ENCODE data around the gene PAX2. TPM values are rescaled to one million over a fixed set of nuclear protein-coding genes. Genes with fewer than 3 reads are reported as not detected.
A peak's percentile ranks its signal among the peaks of the same experiment; 100 is the strongest.

PAX2 gene
- total RNA-seq, 2 donors from 2014 or later = 0.93 to 0.99 TPM

DNA sequence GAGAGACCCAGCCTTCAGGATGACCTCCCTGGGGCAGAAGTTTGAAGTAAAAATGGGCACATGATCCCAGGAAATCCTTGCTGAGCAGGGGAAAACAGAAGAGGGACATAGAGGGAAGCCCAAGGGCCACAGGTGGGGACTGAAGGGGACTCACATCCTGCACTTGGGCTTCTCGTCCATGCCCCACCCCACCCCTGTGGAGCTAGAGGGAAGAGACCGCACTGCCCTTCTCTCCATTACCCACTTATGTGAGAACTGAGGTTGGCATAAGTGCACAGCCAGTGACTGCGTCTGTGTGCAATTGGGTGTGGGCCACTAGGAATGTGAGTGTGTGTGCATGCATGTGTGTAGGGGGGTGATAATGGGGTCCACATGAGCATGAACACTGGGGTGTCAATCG is 124.0 kb downstream of the PAX2 start:
- peaks cover 54% of the 10 kb centered on the region for H3K27me3 ChIP-seq (ENCODE audit: control insufficient read depth, insufficient read depth, low read length, poor library complexity, severe bottlenecking)

DNA sequence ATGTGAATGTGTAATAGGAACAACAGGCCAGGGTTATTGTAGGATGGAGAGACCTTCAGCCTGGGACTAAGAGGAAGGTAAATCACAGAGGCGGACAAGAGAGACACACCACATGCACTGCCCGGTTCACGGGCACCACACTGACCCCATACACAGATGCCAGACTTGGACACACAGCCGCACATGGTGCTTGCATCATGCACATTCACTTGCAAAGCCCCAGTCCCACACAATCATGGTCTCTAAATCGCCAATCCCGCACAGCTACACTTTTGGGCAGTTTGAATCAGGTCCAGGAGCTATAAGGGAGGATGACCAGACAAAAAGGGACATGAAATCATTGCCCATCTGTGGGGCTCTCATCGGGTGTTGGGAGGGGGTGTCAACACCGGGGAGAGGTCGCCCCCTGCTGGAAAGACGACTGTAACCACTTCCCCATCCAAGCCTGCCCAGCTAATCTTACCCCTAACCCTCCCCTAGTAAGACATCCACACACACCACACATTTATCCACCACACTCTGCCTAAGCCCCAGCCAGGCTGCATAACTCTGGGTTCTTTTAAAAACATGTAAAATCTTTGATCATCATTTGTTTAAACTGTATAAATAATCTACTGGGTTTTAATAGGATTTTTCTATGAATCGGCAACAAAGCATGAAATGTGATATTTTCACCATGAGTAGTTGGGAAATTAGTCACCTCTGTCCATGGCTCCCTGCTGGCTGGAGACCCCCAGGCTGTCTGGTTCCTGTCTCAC is 126.8 kb downstream of the PAX2 start:
- no peaks in the 10 kb centered on the region for H3K9me3 Mint-ChIP-seq
- H3K36me3 Mint-ChIP-seq (ENCODE audit: low read depth) = no peaks in the 10 kb centered on the region
- no peak overlapping the region for H3K4me3 ChIP-seq (ENCODE audit: low read length)
- H3K9me3 ChIP-seq (ENCODE audit: control insufficient read depth, low read length) = no peaks in the 10 kb centered on the region
- WGBS, 2 experiments (ENCODE audit: insufficient coverage in 1 of 2, insufficient read length in 1 of 2) = 60 to 82% methylated on average over 6 to 11 of the region's 11 CpGs
- no peak overlapping the region for H3K27ac Mint-ChIP-seq
- peaks cover 79% of the 10 kb centered on the region for H3K27me3 Mint-ChIP-seq (ENCODE audit: insufficient read depth)
- no peaks in the 10 kb centered on the region for H3K4me1 ChIP-seq (ENCODE audit: control insufficient read depth, insufficient read depth, low read length)
- no peak overlapping the region for H3K4me3 Mint-ChIP-seq
- peaks cover 36% of the 10 kb centered on the region for H3K4me1 Mint-ChIP-seq
- peak; percentile 92 for DNase-seq
- TF ChIP-seq CTCF (conservative IDR thresholded peaks at IDR 0.05) = peak; percentile 89
- no peak overlapping the region for H3K27ac ChIP-seq (ENCODE audit: low read depth, low read length)
- H3K36me3 ChIP-seq (ENCODE audit: control insufficient read depth, insufficient read depth, low read length) = no peaks in the 10 kb centered on the region
- H3K9ac ChIP-seq (ENCODE audit: extremely low read depth, low read length, poor library complexity, severe bottlenecking) = no peak overlapping the region
- peaks cover 41% of the 10 kb centered on the region for H3K27me3 ChIP-seq (ENCODE audit: control insufficient read depth, insufficient read depth, low read length, poor library complexity, severe bottlenecking)

More for the DNA sequence above, 124.0 kb downstream of the PAX2 start:
- H3K27ac ChIP-seq (ENCODE audit: low read depth, low read length) = no peak overlapping the region
- Mint-ChIP-seq H3K36me3 (ENCODE audit: low read depth) (no peaks in the 10 kb centered on the region), H3K9me3 (no peaks in the 10 kb centered on the region), H3K4me1 (peaks cover 15% of the 10 kb centered on the region), H3K27me3 (ENCODE audit: insufficient read depth) (peaks cover 90% of the 10 kb centered on the region), H3K27ac (no peak overlapping the region), H3K4me3 (no peak overlapping the region)
- no peaks in the 10 kb centered on the region for H3K4me1 ChIP-seq (ENCODE audit: control insufficient read depth, insufficient read depth, low read length)
- no peak for DNase-seq
- WGBS, 2 experiments (ENCODE audit: insufficient coverage in 1 of 2, insufficient read length in 1 of 2) = 67 to 91% methylated on average over 1 to 3 of the region's 4 CpGs
- no peaks in the 10 kb centered on the region for H3K36me3 ChIP-seq (ENCODE audit: control insufficient read depth, insufficient read depth, low read length)
- no peaks in the 10 kb centered on the region for H3K9me3 ChIP-seq (ENCODE audit: control insufficient read depth, low read length)
- no peak overlapping the region for H3K9ac ChIP-seq (ENCODE audit: extremely low read depth, low read length, poor library complexity, severe bottlenecking)
- H3K4me3 ChIP-seq (ENCODE audit: low read length) = no peak overlapping the region
- TF ChIP-seq CTCF (conservative IDR thresholded peaks at IDR 0.05) = no peak

DNA sequence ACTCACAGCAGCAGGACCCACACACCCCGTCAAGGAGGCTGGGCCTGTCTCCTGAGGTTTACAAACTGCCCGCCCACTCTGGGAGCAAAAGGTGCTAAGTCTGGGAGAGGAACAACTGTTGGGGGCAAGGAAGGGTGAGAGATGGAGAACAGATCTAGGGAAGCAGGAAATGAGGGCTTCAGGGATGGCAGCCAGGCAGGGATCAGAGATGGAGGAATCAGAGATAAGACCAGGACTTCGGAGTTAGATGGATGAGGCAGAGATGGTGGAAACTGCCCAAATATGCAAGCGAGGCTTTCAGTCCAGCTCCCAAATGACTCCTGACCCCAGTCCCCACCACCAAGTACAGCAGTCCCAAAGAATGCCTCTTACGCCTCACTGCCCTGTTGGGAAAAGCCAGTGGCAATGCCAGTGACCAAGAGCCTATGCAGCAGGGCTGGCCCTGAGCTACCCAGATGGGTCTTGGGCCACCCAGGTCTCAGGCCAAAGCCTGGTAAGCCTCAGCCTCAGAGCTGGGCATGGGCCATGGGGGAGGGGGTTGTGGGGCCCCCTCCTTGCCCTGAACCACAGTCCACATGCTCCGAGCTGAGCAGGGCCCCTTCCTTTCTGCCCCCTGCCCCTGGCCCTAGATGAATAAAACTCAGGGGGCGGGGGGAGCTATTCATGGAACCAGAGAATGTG is 127.9 kb downstream of the PAX2 start:
- Histone ChIP-seq H3K36me3 (ENCODE audit: control insufficient read depth, insufficient read depth, low read length) (no peaks in the 10 kb centered on the region), H3K4me3 (ENCODE audit: low read length) (no peak overlapping the region), H3K27ac (ENCODE audit: low read depth, low read length) (no peak overlapping the region), H3K9ac (ENCODE audit: extremely low read depth, low read length, poor library complexity, severe bottlenecking) (no peak overlapping the region), H3K4me1 (ENCODE audit: control insufficient read depth, insufficient read depth, low read length) (no peaks in the 10 kb centered on the region), H3K27me3 (ENCODE audit: control insufficient read depth, insufficient read depth, low read length, poor library complexity, severe bottlenecking) (peaks cover 34% of the 10 kb centered on the region), H3K9me3 (ENCODE audit: control insufficient read depth, low read length) (no peaks in the 10 kb centered on the region)
- no peak for DNase-seq
- H3K27ac Mint-ChIP-seq = no peak overlapping the region
- WGBS, 2 experiments (ENCODE audit: insufficient coverage in 1 of 2, insufficient read length in 1 of 2) = 80 to 92% methylated on average over 3 to 7 of the region's 7 CpGs
- H3K4me1 Mint-ChIP-seq = peaks cover 39% of the 10 kb centered on the region
- TF ChIP-seq CTCF (conservative IDR thresholded peaks at IDR 0.05) = no peak
- no peak overlapping the region for H3K4me3 Mint-ChIP-seq
- H3K9me3 Mint-ChIP-seq = no peaks in the 10 kb centered on the region
- no peaks in the 10 kb centered on the region for H3K36me3 Mint-ChIP-seq (ENCODE audit: low read depth)
- peaks cover 79% of the 10 kb centered on the region for H3K27me3 Mint-ChIP-seq (ENCODE audit: insufficient read depth)

Measured in endodermal cell (in vitro differentiated cells).